OCI-LY3 (cell line): Measurements from ENCODE around the gene TRIM42.
A peak's percentile ranks its signal among the peaks of the same experiment; 100 is the strongest.

ENCODE experiments used
- H2AFZ ChIP-seq: fragments of 200-600, 300-600 bp; shearing (Covaris generic); 2 replicates; pipeline ENCODE4 v1.6.0; 2014; ENCODE audit warnings: antibody characterized with exemption, low read depth, low read length
- H3K27ac ChIP-seq: fragments of 200-600, 300-600 bp; sonication (generic); 2 replicates; pipeline ENCODE4 v1.5.1; 2014; ENCODE audit warnings: mild to moderate bottlenecking, low read length, moderate library complexity, mixed read lengths
- H3K27me3 ChIP-seq: fragments of 200-600, 300-600 bp; sonication (generic); 2 replicates; pipeline ENCODE4 v1.6.1; 2014; ENCODE audit warnings: low read depth, low read length, mixed read lengths
- H3K36me3 ChIP-seq: fragments of 200-600, 300-600 bp; sonication (generic); replicated peaks from 2 replicates; pipeline ENCODE3; 2014; ENCODE audit warnings: low read depth, low read length, mixed read lengths
- H3K4me1 ChIP-seq: fragments of 300-600, 200-600 bp; sonication (generic); 2 replicates; pipeline ENCODE4 v1.6.1; 2014; ENCODE audit warnings: low read length, mixed read lengths
- H3K4me2 ChIP-seq: fragments of 200-600, 300-600 bp; sonication (generic); 2 replicates; pipeline ENCODE4 v1.6.1; 2014; ENCODE audit warnings: low read length, mixed read lengths
- H3K4me3 ChIP-seq: fragments of 300-600, 200-600 bp; sonication (generic); 2 replicates; pipeline ENCODE4 v1.5.1; 2014; ENCODE audit warnings: antibody characterized with exemption, mild to moderate bottlenecking, low read length, moderate library complexity
- H3K79me2 ChIP-seq: fragments of 300-600, 200-600 bp; shearing (Covaris generic); 2 replicates; pipeline ENCODE4 v1.6.1; 2014; ENCODE audit warnings: mild to moderate bottlenecking, low read length, mixed read lengths
- H3K9ac ChIP-seq: fragments of 300-600, 200-600 bp; shearing (Covaris generic); 2 replicates; pipeline ENCODE4 v1.6.0; 2014; ENCODE audit warnings: mild to moderate bottlenecking, low read length, moderate library complexity
- H3K9me3 ChIP-seq: fragments of 200-600, 300-600 bp; shearing (Covaris generic); 2 replicates; pipeline ENCODE4 v1.6.1; 2014; ENCODE audit warnings: low read length, mixed read lengths; ENCODE audit not compliant: insufficient read depth
- H4K20me1 ChIP-seq: fragments of 200-600, 300-600 bp; sonication (generic); 2 replicates; pipeline ENCODE4 v1.6.1; 2016; ENCODE audit warnings: low read length, mixed read lengths; ENCODE audit not compliant: insufficient read depth
- EZH2phosphoT487 ChIP-seq: fragments of 200-600 bp; shearing (Covaris generic); IDR thresholded peaks from 2 replicates; pipeline ENCODE4 v1.6.1; 2018; ENCODE audit warnings: antibody characterized with exemption, mixed run types, low read depth
- TF ChIP-seq, protein P1 (sequence below): fragments of 200-600, 300-600 bp; sonication (generic); IDR thresholded peaks from 2 replicates; pipeline ENCODE4 v1.5.1; 2014; ENCODE audit warnings: antibody characterized with exemption, low read length, low read depth

The TRIM42 gene

DNA sequence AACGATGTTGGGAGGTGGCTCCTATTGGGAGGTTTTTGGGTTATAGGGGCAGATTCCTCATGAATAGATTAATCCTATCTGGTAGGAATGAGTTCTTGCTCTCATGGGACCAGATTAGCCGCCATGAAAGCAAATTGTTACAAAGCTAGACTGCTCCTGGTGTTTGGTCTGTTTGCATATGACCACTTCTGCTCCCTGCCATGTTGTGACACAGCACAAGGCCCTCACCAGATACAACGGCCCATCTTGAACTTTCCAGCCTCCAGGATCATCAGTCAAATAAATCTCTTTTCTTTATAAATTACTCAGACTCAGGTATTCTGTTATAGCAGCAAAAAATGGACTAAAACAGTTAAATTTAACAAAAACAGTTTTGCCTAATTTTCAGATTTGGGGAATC is 34.4 kb downstream of the TRIM42 start:
- H3K4me1 ChIP-seq, result peaks cover 69% of the 10 kb centered on the region
- H3K36me3 ChIP-seq, result no peaks in the 10 kb centered on the region
- H3K9ac ChIP-seq, result peak overlapping the region; percentile 4; the same call in 1 of the 2 replicates
- no peaks in the 10 kb centered on the region for H3K79me2 ChIP-seq
- H3K27me3 ChIP-seq, result no peaks in the 10 kb centered on the region
- 0 out of 2 replicates have a peak overlapping the region, but pooled peaks have one; percentile 7 for H3K4me3 ChIP-seq
- H2AFZ ChIP-seq, result peak overlapping the region; percentile 9; the same call in 1 of the 2 replicates
- TF ChIP-seq, protein P1, sequence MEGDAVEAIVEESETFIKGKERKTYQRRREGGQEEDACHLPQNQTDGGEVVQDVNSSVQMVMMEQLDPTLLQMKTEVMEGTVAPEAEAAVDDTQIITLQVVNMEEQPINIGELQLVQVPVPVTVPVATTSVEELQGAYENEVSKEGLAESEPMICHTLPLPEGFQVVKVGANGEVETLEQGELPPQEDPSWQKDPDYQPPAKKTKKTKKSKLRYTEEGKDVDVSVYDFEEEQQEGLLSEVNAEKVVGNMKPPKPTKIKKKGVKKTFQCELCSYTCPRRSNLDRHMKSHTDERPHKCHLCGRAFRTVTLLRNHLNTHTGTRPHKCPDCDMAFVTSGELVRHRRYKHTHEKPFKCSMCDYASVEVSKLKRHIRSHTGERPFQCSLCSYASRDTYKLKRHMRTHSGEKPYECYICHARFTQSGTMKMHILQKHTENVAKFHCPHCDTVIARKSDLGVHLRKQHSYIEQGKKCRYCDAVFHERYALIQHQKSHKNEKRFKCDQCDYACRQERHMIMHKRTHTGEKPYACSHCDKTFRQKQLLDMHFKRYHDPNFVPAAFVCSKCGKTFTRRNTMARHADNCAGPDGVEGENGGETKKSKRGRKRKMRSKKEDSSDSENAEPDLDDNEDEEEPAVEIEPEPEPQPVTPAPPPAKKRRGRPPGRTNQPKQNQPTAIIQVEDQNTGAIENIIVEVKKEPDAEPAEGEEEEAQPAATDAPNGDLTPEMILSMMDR, result no peak
- no peak for TF ChIP-seq EZH2phosphoT487
- peak overlapping the region; percentile 71 for H3K27ac ChIP-seq
- H4K20me1 ChIP-seq, result no peaks in the 10 kb centered on the region
- H3K9me3 ChIP-seq, result no peaks in the 10 kb centered on the region
- H3K4me2 ChIP-seq, result peak overlapping the region; percentile 18

DNA sequence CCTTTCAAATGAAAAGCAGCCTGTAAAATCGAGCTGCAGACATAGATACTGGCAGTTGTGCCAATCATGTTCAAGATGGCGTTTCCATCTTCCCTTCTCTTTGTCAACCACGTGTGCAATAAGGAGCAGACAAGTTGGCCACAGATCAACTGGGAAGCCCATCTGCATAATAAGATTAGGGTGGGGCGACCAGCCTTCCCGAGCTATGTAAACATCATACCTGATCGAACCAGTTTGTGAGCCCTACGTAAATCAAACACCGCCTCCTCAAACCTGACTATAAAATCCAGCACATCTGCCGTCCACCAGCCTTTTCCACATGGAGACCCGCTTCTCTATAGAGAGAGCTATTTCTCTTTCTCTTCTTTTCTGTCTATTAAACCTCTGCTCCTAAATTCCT is 37.2 kb downstream of the TRIM42 start:
- Histone ChIP-seq H3K27me3 (no peaks in the 10 kb centered on the region), H3K79me2 (no peaks in the 10 kb centered on the region), H3K9me3 (no peaks in the 10 kb centered on the region), H4K20me1 (no peaks in the 10 kb centered on the region), H3K4me2 (peak overlapping the region; percentile 31), H3K36me3 (no peaks in the 10 kb centered on the region), H3K9ac (peak overlapping the region; percentile 53; the same call in 1 of the 2 replicates), H3K27ac (peak overlapping the region; percentile 71), H3K4me3 (no peak overlapping the region), H3K4me1 (peaks cover 70% of the 10 kb centered on the region), H2AFZ (peak overlapping the region; percentile 52; the same call in 1 of the 2 replicates)
- TF ChIP-seq, protein P1, result no peak
- no peak for TF ChIP-seq EZH2phosphoT487

DNA sequence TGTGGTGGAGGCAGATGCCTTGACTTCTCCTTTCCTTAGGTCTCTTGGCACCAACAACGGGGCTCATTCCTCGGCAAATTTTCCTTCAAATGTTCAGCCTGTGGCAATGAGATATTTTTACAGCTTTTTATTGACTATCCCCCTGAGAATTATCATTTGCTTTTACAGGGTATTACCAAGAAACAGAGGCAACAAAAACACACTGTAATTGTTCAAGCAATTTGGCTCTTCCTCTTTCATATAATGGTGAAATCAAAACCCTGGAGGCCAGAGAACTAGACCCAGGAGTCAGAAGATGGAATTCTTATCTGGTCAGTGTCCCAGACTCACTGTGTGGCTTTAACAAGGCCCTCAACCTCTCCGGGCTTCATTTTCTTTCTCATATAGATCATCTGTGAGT is 40.1 kb downstream of the TRIM42 start:
- TF ChIP-seq, protein P1, result no peak
- no peak for TF ChIP-seq EZH2phosphoT487
- H3K9me3 ChIP-seq, result no peaks in the 10 kb centered on the region
- H3K27me3 ChIP-seq, result no peaks in the 10 kb centered on the region
- H4K20me1 ChIP-seq, result no peaks in the 10 kb centered on the region
- H3K4me2 ChIP-seq, result no peak overlapping the region
- no peak overlapping the region; the same call in 1 of the 2 replicates for H2AFZ ChIP-seq
- no peak overlapping the region for H3K4me3 ChIP-seq
- no peak overlapping the region for H3K9ac ChIP-seq
- H3K79me2 ChIP-seq, result no peaks in the 10 kb centered on the region
- H3K36me3 ChIP-seq, result peaks cover 4% of the 10 kb centered on the region
- H3K4me1 ChIP-seq, result peaks cover 58% of the 10 kb centered on the region
- no peak overlapping the region for H3K27ac ChIP-seq

DNA sequence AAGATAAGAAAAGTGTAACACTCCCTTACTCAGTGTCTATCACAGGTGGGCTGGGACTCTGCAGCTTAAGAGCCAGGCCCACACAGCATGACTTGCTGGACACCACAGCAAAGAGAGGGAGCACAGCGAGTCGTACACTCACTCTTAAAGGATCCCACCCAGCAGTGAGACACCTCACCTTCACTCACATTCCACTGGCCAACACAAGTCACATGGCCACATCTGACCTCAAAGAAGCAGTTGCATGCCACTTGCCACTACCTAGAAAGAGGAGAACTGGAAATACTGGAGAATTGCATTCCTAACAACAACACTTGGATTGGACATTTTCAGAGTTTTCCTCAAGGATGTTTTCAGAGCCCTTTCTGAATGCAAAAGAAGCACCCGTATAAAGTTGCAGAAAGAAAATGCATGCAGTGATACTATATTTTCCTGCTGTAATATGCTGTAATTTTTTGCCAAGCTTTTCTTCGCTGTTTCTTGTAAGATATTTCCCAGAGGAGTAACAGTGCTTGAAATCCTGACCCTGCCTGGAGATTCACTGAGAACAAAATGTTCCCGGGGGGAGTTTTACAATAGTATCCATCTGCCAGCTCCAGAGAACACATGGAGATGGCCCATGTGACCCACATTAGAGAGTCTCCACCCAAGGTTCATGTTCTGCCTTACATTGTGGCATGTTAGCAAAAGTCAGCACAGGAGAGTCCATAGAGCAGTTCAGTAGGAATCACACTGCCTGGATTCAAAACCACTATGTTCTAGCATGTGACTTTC is 42.2 kb downstream of the TRIM42 start:
- no peak overlapping the region for H3K27ac ChIP-seq
- TF ChIP-seq EZH2phosphoT487, result no peak
- TF ChIP-seq, protein P1, result no peak

More for the DNA sequence above, 42.2 kb downstream of the TRIM42 start:
- Histone ChIP-seq H3K9me3 (no peaks in the 10 kb centered on the region), H3K4me1 (peaks cover 58% of the 10 kb centered on the region), H3K27me3 (no peaks in the 10 kb centered on the region), H3K36me3 (peaks cover 4% of the 10 kb centered on the region), H3K4me3 (no peak overlapping the region), H4K20me1 (no peaks in the 10 kb centered on the region), H3K79me2 (no peaks in the 10 kb centered on the region), H3K4me2 (no peak overlapping the region), H2AFZ (no peak overlapping the region), H3K9ac (no peak overlapping the region)
